SIG-M5 treated with dmso at 0.1 percent for 504 hours (cell line): ENCODE results near the gene NUBP2.
A peak's percentile ranks its signal among the peaks of the same experiment; 100 is the strongest.

Experiments
- DNase-seq: peaks from one replicate; lab custom pipeline; 2025; ENCODE audit not compliant: unreplicated experiment; lab: John Stamatoyannopoulos, UW

Gene NUBP2

DNA sequence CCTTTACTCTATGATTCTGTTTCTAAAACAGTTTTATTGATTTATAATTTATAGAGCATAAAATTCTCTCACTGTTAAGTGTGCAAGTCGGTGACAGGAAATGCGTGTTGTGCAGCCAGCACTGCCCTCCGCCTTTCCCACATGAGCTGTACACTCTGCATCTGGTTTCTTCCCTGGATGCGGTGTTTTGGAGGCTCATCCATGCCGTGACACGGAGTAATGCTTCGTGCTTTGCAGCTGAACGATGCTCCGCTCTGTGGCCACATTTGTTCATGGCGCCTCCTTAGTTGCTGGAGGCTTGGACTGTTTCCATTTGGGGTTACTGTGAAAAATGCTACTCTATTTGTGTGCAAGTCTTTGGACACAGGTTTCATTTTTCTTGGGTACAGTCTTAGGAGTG lies 17.9 kb downstream of the NUBP2 start:
- DNase-seq: no peak

GRCh38 chr16:1807626-1808025 lies 24.9 kb downstream of the NUBP2 start:
- DNase-seq: no peak

GRCh38 chr16:1808691-1809090 lies 25.9 kb downstream of the NUBP2 start:
- no peak for DNase-seq

DNA sequence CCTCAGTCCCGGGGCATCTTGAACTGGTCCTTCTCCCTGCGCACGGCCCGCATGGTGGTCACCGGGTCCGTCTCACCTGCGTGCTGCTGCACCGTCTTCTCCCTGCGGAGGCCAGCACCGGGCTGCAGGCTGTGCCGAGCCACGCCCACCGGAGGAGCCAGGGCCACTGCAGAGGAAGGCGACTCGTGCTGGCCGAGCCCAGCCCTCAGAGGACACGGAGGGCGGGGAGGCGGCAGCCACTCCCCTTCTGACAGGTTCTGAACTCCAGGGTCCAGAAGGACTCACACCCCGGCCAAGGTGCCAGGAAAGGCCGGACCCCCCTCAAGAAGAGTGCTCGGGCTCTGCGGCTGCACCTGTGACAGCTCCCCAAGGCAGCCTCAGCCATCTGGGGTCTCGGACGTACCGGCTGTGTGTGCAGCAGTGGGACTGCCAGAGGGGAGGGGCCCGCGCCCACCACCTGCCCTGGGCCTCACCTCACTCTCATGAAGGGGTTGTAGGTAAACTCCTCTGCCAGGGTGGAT lies 26.6 kb downstream of the NUBP2 start:
- no peak for DNase-seq

GRCh38 chr16:1810106-1810505 lies 27.3 kb downstream of the NUBP2 start:
- DNase-seq: no peak

- DNase-seq: no peak
These were observed 27.8 kb downstream of the NUBP2 start for GRCh38 chr16:1810536-1810935.

- DNase-seq: peak; percentile 27
These were observed 30.0 kb downstream of the NUBP2 start for GRCh38 chr16:1812732-1813163.

GRCh38 chr16:1815461-1815860 lies 32.7 kb downstream of the NUBP2 start:
- no peak for DNase-seq

DNA sequence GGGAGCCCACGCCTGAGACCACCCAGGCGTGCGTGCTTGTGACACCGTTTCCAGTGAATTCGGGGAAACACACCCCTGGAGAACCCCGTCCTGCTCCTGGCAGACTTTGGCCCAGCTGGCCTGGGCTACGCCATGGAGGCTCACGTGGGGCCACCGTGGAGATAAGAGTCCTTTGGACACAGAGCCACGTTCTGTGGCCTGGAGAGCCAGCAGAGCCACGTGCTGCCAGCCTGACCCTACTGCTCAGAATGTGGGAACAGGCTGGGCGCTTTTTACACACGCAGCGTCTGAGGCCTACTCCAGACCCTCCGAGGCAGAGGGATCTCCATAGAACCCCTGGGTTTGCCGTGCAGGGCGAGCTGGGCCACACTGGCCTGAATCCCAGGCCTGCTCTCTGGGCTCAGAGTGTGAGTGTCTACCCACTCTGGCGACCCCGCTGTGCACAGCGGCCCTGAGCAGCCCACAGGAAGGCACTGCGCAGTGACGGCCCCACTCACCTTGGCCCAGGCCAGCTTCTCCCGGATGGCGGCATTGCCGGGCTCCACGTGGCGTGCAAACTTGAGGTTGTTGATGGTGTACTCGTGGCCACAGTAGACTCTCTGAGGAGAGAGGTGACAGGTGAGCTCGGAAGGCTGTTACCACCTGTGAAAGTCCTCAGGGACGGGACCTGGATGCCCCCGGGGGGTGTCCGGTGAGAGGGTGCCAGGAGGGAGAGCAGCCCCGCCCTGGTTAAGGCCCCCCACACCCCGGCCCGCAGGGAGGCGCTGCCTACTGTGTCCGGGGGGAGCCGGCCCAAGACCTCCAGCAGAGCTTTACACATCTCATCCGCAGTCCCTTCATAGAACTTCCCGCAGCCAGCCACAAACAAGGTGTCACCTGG lies 33.9 kb downstream of the NUBP2 start:
- no peak for DNase-seq

GRCh38 chr16:1817276-1817589 lies 34.5 kb downstream of the NUBP2 start:
- no peak for DNase-seq

DNA sequence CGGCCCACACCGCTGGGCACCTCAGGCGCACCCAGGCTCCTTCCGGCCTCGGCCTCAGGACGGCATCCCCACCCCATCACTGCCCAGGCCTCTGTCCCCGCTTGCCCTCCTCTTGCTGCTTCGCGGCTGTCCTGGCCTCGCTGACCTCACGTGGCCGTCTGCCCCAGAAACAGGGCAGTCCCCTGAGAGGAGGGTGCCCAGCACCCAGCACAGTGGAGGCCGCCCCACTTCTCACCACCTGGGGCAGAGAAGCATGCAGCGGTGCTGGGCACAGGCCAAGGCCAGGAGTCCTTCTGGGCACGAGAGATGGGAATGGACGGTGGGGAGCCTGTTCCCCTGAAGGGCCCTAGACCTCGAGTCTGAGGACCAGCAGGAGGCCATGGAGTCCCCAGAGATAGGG lies 35.0 kb downstream of the NUBP2 start:
- DNase-seq: no peak

DNA sequence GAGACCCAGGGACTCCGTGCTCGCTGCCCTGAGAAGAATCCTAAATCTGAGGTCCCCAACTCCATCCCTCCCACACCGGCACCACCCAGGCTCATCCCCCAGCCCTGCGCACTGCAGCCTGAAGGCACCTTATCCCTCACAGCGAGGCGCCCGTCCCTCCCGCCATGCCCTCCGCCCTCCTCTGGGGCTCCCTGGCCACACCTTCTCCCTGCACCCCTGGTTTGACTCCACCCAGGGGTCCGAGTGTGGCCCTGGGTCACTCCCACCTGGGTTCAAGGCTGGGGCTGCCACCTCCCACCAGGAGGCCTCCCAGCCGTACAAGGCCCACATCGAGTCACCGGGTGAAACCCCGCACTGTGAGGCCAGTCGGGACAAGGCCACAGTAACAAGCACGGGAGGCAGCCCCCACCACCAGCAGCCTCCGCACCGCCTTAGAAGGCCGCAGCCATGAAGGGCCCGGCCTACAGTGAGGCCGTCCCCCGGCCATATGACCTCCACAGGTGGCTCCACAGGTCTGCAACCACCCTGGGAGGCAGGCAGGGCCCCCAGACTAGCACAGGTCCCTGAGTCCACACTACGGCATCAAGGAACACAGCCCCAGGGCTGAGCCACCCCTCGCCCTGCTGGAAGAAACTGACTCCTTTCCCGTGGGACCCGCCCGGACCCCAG lies 35.6 kb downstream of the NUBP2 start:
- no peak for DNase-seq

GRCh38 chr16:1818873-1819525 lies 36.2 kb downstream of the NUBP2 start:
- DNase-seq: no peak

DNA sequence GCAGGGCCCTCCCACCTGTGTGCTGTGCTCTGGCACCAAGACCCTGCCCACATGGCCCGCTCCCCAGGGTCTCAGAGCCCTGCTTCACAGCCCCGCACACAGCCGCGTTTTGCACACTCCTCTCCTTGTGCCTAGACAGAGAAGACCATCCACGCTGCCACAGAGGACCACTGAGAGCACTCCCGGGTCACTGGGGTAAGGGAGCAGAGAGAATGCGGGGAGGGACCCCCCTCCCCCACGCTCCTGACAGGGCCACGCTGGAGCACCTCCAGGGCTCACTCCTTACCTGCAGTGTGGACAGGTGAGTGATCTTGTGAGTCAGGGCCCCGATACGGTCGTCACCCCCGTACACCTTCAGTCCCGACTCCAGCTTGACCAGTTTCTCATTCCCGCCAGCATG lies 36.9 kb downstream of the NUBP2 start:
- no peak for DNase-seq

- DNase-seq: no peak
These were observed 37.6 kb downstream of the NUBP2 start for GRCh38 chr16:1820096-1820945.

GRCh38 chr16:1820946-1821290 lies 38.2 kb downstream of the NUBP2 start:
- DNase-seq: no peak

DNA sequence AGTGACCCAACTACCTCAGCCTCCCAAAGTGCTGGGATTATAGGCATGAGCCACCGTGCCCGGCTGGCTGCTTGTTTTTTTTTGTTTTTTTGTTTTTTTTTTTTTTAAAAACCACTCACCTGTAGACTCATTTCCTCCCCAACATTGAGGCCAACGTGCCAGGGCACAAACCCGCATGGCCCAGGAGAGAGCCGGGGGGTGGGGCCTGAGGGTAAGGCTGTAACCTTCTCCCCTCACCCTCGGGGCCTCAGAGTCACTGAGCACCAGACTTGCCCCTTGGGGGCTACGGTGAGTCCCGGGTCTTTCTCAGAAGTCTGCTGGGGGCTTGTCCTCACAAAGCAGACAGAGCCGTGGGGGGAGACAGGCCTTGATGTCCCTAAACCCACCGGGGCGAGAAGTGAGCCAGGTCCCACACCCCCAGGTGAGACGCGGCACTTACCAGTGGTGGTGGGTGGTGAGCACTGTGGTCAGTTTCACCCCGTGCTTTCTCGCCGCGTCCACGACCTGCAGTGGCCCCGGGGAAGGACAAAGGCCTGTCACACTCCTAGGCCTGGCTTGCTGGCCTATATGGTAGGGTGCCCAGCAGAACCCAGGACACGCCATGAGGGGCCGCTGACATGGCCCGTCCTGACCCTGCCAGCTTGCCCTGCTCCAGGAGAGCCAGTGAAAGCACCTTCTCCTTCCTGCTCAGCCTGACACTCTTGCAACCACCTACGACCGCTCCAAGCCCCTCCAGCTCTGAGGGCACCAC lies 39.3 kb downstream of the NUBP2 start:
- no peak for DNase-seq

DNA sequence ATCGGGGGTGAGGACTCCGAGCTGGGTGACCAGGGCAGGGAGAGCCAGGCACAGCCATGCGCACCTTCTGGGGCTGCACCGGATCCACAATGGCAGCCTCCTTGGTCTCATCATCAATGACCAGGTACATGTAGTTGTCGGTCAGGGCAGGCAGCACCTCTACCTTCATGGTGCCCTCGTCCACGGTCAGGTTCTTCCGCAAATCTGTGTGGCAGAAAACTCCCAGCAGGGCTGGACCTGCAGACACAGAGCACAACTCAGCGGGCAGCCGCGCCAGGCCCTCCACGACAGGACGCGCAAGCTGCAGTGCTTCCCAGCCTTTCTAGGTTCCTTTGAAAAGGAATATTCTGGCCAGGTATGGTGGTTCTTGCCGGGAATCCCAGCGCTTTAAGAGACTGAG lies 40.0 kb downstream of the NUBP2 start:
- DNase-seq: no peak

DNA sequence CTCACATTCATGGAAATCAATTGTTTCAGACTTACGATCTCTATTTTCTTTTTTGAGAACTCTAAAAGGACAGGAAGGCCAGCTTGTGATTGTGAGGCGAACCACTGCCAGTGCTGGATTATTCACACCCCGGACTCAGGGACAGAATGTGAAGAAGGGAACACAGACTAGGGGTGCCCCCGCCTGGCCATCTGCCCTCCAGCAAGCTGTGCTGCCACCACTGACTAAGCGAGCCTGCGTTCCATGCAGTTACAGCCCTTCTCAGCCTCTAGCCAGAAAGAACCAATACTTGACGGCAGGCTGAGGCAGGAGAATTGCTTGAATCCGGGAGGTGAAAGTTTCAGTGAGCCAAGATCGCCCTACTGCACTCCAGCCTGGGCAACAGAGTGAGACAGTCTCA lies 41.1 kb downstream of the NUBP2 start:
- DNase-seq: peak; percentile 47

- no peak for DNase-seq
These were observed 42.7 kb downstream of the NUBP2 start for GRCh38 chr16:1825381-1825863.
